Adipocyte (in vitro differentiated cells): Measurements from ENCODE around the gene ITPK1.

Source experiments
- DNase-seq: peaks from one replicate; pipeline ENCODE4 v3.0.0-alpha.2; 2015; ENCODE audit warnings: low read depth
- H3K27me3 ChIP-seq: replicated peaks from 2 replicates; pipeline ENCODE4 v1.7.0; 2013; ENCODE audit warnings: mild to moderate bottlenecking, low read length, moderate library complexity; ENCODE audit not compliant: control insufficient read depth, insufficient read depth
- H3K36me3 ChIP-seq: 2 replicates; pipeline ENCODE4 v1.7.0; 2013; ENCODE audit warnings: low read length, mild to moderate bottlenecking, moderate library complexity; ENCODE audit not compliant: control insufficient read depth, insufficient read depth, severe bottlenecking
- H3K4me1 ChIP-seq: 2 replicates; pipeline ENCODE4 v1.7.0; 2013; ENCODE audit warnings: mild to moderate bottlenecking, low read length, moderate library complexity; ENCODE audit not compliant: control insufficient read depth, insufficient read depth
- H3K4me3 ChIP-seq: 2 replicates; pipeline ENCODE4 v1.7.0; 2013; ENCODE audit warnings: mild to moderate bottlenecking, low read length, moderate library complexity
- H3K9ac ChIP-seq: 2 replicates; pipeline ENCODE4 v1.7.0; 2013; ENCODE audit warnings: mild to moderate bottlenecking, low read length, moderate library complexity
- H3K9me3 ChIP-seq: 2 replicates; pipeline ENCODE4 v1.7.0; 2013; ENCODE audit warnings: mild to moderate bottlenecking, low read length, moderate library complexity; ENCODE audit not compliant: control insufficient read depth

The ITPK1 gene

DNA sequence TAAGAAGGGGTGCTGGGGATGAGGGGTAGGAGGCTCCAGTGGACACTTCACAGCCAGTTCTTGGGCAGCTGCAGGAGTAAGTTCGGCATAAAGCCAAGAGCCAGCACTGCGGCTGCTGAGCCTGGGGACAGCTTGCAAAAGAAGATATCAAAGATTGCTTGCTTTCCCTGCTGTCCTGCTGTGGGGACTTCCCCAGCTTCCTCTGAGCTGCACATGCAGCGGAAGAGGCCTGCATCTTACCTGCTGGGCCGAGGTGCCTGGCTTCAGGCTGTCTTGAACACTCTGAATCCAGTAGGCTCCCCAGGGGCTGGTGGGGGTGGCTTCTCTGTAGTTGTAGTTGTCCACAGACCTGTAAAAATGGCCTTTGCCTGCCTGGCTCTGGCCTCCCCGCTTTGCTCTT is 191.5 kb downstream of the ITPK1 start:
- no peak overlapping the region for H3K4me3 ChIP-seq
- peaks cover 73% of the 10 kb centered on the region for H3K27me3 ChIP-seq
- H3K36me3 ChIP-seq, result no peaks in the 10 kb centered on the region
- H3K4me1 ChIP-seq, result no peaks in the 10 kb centered on the region
- peaks cover 5% of the 10 kb centered on the region for H3K9me3 ChIP-seq
- H3K9ac ChIP-seq, result no peak overlapping the region
- DNase-seq, result no peak

DNA sequence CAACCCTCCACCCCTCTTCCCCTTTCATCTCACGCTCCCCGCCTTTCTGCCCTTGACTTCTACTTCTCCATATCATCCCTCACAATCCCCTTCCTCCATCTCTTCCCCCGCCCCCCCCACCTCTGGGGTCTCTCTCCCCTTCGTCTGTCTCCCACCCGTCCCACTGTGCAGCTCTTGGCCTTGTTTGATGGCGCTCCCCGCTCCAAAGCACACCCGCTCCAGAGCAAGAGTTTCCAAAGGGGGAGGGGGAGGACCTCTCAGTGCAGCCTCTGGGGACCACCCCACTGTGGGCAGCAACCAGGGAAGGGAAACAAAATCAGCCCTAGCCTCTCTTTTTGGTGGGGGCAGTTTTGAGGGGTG is 192.0 kb downstream of the ITPK1 start:
- Histone ChIP-seq H3K4me1 (no peaks in the 10 kb centered on the region), H3K9ac (no peak overlapping the region), H3K4me3 (no peak overlapping the region), H3K9me3 (peaks cover 5% of the 10 kb centered on the region), H3K27me3 (peaks cover 75% of the 10 kb centered on the region), H3K36me3 (no peaks in the 10 kb centered on the region)
- no peak for DNase-seq

- H3K9me3 ChIP-seq, result peaks cover 5% of the 10 kb centered on the region
- no peak within 1 kb of the TSS for H3K4me3 ChIP-seq
Observed at GRCh38 chr14:92922883-92923743, 192.6 kb downstream of the ITPK1 start, which contains the start of gene CHGA. CHGA (plus strand) TSS chr14:92923150; CDS start chr14:92923360, 210 bp downstream.

DNA sequence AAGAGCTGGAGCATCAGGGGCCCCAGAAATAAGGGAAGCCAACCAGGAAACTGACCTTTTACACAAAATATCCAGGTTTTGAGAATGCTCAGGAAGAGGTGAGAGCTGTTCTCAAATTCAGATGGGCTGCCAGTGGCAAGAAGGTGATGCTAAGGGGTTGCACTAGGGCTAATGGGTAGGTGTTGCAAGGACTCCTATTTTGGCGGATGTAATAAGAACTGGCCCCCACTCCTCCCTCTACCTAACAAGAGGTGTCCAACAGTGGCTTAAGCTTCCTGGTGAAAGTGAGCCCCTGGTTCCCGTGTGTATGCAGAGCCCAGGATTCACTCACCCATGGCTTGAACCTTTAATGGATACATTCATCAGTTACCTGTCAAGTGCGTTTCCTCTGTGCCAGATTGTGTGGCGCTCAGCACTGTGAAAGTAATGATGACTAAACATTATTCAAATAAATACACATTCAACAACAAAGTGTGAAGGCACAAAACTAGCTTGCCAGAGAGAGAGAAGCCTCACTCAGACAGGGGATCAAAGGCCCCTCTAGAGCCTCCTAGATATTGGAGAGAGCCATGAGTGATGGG is 193.5 kb downstream of the ITPK1 start:
- Histone ChIP-seq H3K36me3 (no peaks in the 10 kb centered on the region), H3K4me3 (no peak overlapping the region), H3K27me3 (peaks cover 73% of the 10 kb centered on the region), H3K9ac (no peak overlapping the region), H3K4me1 (no peaks in the 10 kb centered on the region), H3K9me3 (peaks cover 5% of the 10 kb centered on the region)
- DNase-seq, result no peak

More at GRCh38 chr14:92922883-92923743, 192.6 kb downstream of the ITPK1 start, which contains the start of gene CHGA:
- Histone ChIP-seq H3K9ac (no peak within 1 kb of the TSS), H3K36me3 (no peaks in the 10 kb centered on the region), H3K4me1 (no peaks in the 10 kb centered on the region), H3K27me3 (peaks cover 80% of the 10 kb centered on the region)
- peak; percentile 66 for DNase-seq

GRCh38 chr14:92920001-92920400 is 195.7 kb downstream of the ITPK1 start:
- DNase-seq, result no peak
- H3K9ac ChIP-seq, result no peak overlapping the region
- no peaks in the 10 kb centered on the region for H3K4me1 ChIP-seq
- no peak overlapping the region for H3K4me3 ChIP-seq
- H3K9me3 ChIP-seq, result no peaks in the 10 kb centered on the region
- H3K36me3 ChIP-seq, result no peaks in the 10 kb centered on the region
- H3K27me3 ChIP-seq, result peaks cover 64% of the 10 kb centered on the region

GRCh38 chr14:92917956-92918355 is 197.8 kb downstream of the ITPK1 start:
- H3K4me1 ChIP-seq, result no peaks in the 10 kb centered on the region

GRCh38 chr14:92917041-92917940 is 198.4 kb downstream of the ITPK1 start:
- Histone ChIP-seq H3K9ac (no peak overlapping the region), H3K4me1 (no peaks in the 10 kb centered on the region), H3K36me3 (no peaks in the 10 kb centered on the region), H3K4me3 (no peak overlapping the region), H3K27me3 (peaks cover 52% of the 10 kb centered on the region), H3K9me3 (no peaks in the 10 kb centered on the region)
- DNase-seq, result no peak

More at GRCh38 chr14:92917956-92918355, 197.8 kb downstream of the ITPK1 start:
- H3K9me3 ChIP-seq, result no peaks in the 10 kb centered on the region
- H3K9ac ChIP-seq, result no peak overlapping the region
- no peak overlapping the region for H3K4me3 ChIP-seq
- H3K27me3 ChIP-seq, result peaks cover 57% of the 10 kb centered on the region
- H3K36me3 ChIP-seq, result no peaks in the 10 kb centered on the region
- DNase-seq, result no peak

- H3K4me3 ChIP-seq, result no peak overlapping the region
- H3K4me1 ChIP-seq, result no peaks in the 10 kb centered on the region
- H3K27me3 ChIP-seq, result peaks cover 43% of the 10 kb centered on the region
Observed at GRCh38 chr14:92916201-92916600, 199.5 kb downstream of the ITPK1 start.

DNA sequence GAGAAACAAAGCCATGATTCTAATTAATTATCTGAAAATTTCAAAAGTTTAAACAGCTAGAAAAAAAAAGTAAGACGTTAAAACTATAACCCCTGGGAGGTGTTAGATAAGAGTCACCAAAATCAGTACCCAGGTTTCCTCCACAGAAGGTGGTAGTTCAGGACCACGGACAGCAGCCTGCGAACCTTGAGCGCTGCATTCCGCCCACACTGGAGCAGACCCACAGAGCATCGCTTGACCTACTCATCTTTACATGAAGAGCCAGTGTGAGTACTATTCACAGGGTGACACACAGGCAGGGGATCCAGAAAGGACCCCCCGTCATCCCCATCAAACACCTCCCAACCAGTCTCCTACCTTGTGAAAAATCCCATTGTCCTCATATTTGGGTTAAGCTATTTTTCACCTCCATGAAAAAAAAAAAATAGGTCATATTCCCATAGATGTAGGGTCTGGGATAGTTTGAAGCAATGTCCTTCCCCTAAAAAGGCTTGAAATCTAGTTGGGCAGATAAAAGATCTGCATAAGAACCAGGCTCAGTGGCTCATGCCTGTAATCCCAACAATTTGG is 201.6 kb downstream of the ITPK1 start:
- Histone ChIP-seq H3K36me3 (no peaks in the 10 kb centered on the region), H3K27me3 (peaks cover 34% of the 10 kb centered on the region), H3K9me3 (no peaks in the 10 kb centered on the region), H3K9ac (no peak overlapping the region), H3K4me3 (no peak overlapping the region), H3K4me1 (no peaks in the 10 kb centered on the region)
- peak; percentile 59 for DNase-seq

More at GRCh38 chr14:92916201-92916600, 199.5 kb downstream of the ITPK1 start:
- Histone ChIP-seq H3K9ac (no peak overlapping the region), H3K9me3 (no peaks in the 10 kb centered on the region), H3K36me3 (no peaks in the 10 kb centered on the region)
- DNase-seq, result no peak

DNA sequence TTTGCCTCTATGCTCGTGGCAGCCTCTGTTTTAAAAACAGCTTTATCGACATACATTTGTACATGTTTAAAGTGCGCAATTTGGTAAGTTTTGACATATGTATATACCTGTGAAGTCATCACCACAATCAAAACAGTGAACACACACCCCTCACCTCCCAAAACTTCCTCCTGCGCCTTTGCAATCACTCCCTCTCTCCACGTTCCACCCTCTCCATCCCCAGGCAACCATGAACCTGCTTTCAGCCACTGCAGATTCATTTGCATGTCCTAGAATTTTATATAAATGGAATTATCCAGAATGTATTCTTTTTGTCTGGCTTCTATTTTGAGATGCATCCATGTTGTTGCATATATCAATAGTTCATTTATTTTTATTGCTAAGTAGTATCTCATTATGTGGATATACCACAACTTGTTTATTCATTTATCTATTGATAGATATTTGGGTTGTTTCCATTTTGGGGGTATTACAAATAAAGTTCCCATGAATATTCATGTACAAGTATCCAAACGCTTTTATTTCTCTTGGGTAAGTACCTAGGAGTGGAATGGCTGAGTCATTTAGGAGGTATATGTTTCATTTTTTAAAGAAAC is 208.3 kb downstream of the ITPK1 start:
- H3K27me3 ChIP-seq, result peaks cover 53% of the 10 kb centered on the region
- no peak for DNase-seq
- no peak overlapping the region for H3K9ac ChIP-seq
- no peak overlapping the region for H3K4me3 ChIP-seq
- no peaks in the 10 kb centered on the region for H3K4me1 ChIP-seq
- no peaks in the 10 kb centered on the region for H3K36me3 ChIP-seq
- no peaks in the 10 kb centered on the region for H3K9me3 ChIP-seq
